Measurements from ENCODE around the gene MBNL2. TPM values are rescaled to one million over a fixed set of nuclear protein-coding genes. Genes with fewer than 3 reads are reported as not detected.

MBNL2 gene
- total and polyA plus RNA-seq, 2 donors from 2014 or later, result 18.8 to 70.5 TPM

GRCh38 chr13:97339019-97339987, 117.2 kb downstream of the MBNL2 start:
- Histone ChIP-seq H3K4me1 (ENCODE audit: control insufficient read depth in 2 of 3, insufficient read depth in 2 of 3, low read depth in 1 of 3, low read length in 3 of 3) (peaks cover 0 to 14% (median 5%) of the 10 kb centered on the region in 3 donors), H3K27ac (ENCODE audit: low read depth in 2 of 2, low read length in 2 of 2) (peak overlapping the region; percentile 26 to 40), H3K9ac (ENCODE audit: low read length in 3 of 3) (no peak overlapping the region), H3K4me3 (ENCODE audit: low read length in 3 of 3) (no peak overlapping the region), H3K36me3 (ENCODE audit: control insufficient read depth in 2 of 3, insufficient read depth in 3 of 3, low read length in 3 of 3) (peaks cover 0 to 17% (median 5%) of the 10 kb centered on the region in 3 donors), H3K27me3 (ENCODE audit: control insufficient read depth, insufficient read depth, low read length) (no peaks in the 10 kb centered on the region), H3K9me3 (ENCODE audit: control insufficient read depth in 2 of 3, insufficient read depth in 1 of 3, low read length in 3 of 3) (no peaks in the 10 kb centered on the region)
- TF ChIP-seq CTCF (IDR thresholded peaks at IDR 0.05; ENCODE audit: borderline replicate concordance, extremely low read depth, insufficient read depth), result no peak
- DNase-seq (peak in 1 of 5 donors; percentile 75), FAIRE-seq (no peak)
- intact Hi-C loops (cut with DNase I), result loop anchor here (10.0 kb wide), 1 partner anchor 115 kb away; the partner anchor contains the start of gene MBNL2

- H3K27ac ChIP-seq (ENCODE audit: low read depth in 2 of 2, low read length in 2 of 2), result peak overlapping the region in 1 of 2 donors; percentile 4
- intact Hi-C loops (cut with DNase I), result loop anchor here (10.0 kb wide), 1 partner anchor 115 kb away; the partner anchor contains the start of gene MBNL2
- no peaks in the 10 kb centered on the region for H3K27me3 ChIP-seq (ENCODE audit: control insufficient read depth, insufficient read depth, low read length)
- H3K4me3 ChIP-seq (ENCODE audit: low read length in 3 of 3), result no peak overlapping the region
- TF ChIP-seq CTCF (IDR thresholded peaks at IDR 0.05; ENCODE audit: borderline replicate concordance, extremely low read depth, insufficient read depth), result no peak
- no peak for FAIRE-seq
- no peaks in the 10 kb centered on the region for H3K9me3 ChIP-seq (ENCODE audit: control insufficient read depth in 2 of 3, insufficient read depth in 1 of 3, low read length in 3 of 3)
- H3K36me3 ChIP-seq (ENCODE audit: control insufficient read depth in 2 of 3, insufficient read depth in 3 of 3, low read length in 3 of 3), result peaks cover 0 to 11% (median 5%) of the 10 kb centered on the region in 3 donors
- DNase-seq, result no peak
- no peak overlapping the region for H3K9ac ChIP-seq (ENCODE audit: low read length in 3 of 3)
- H3K4me1 ChIP-seq (ENCODE audit: control insufficient read depth in 2 of 3, insufficient read depth in 2 of 3, low read depth in 1 of 3, low read length in 3 of 3), result peaks cover 0 to 22% (median 7%) of the 10 kb centered on the region in 3 donors
Observed at GRCh38 chr13:97339988-97340749, 118.0 kb downstream of the MBNL2 start.

- TF ChIP-seq CTCF (IDR thresholded peaks at IDR 0.05; ENCODE audit: borderline replicate concordance, extremely low read depth, insufficient read depth), result no peak
- intact Hi-C loops (cut with DNase I), result no loop called here
- no peak for DNase-seq
- FAIRE-seq, result no peak
- H3K4me3 ChIP-seq (ENCODE audit: low read length in 3 of 3), result no peak overlapping the region
- no peak overlapping the region for H3K9ac ChIP-seq (ENCODE audit: low read length in 3 of 3)
- no peaks in the 10 kb centered on the region for H3K27me3 ChIP-seq (ENCODE audit: control insufficient read depth, insufficient read depth, low read length)
- peaks cover 0 to 23% (median 7%) of the 10 kb centered on the region in 3 donors for H3K4me1 ChIP-seq (ENCODE audit: control insufficient read depth in 2 of 3, insufficient read depth in 2 of 3, low read depth in 1 of 3, low read length in 3 of 3)
- H3K9me3 ChIP-seq (ENCODE audit: control insufficient read depth in 2 of 3, insufficient read depth in 1 of 3, low read length in 3 of 3), result no peaks in the 10 kb centered on the region
- no peak overlapping the region for H3K27ac ChIP-seq (ENCODE audit: low read depth in 2 of 2, low read length in 2 of 2)
- peaks cover 0 to 10% (median 5%) of the 10 kb centered on the region in 3 donors for H3K36me3 ChIP-seq (ENCODE audit: control insufficient read depth in 2 of 3, insufficient read depth in 3 of 3, low read length in 3 of 3)
Observed at GRCh38 chr13:97341135-97341534, 119.0 kb downstream of the MBNL2 start.

All from kidney (tissue), 14 donors.